GM18517 (cell line): Measurements from ENCODE around the gene TOLLIP.
A peak's percentile ranks its signal among the peaks of the same experiment; 100 is the strongest.

Source experiments
- ATAC-seq: cut with Tn5 transposase; IDR thresholded peaks from one replicate; pipeline ENCODE4 v1.9.1; 2021; ENCODE audit warnings: mild to moderate bottlenecking, moderate library complexity; ENCODE audit not compliant: unreplicated experiment

The TOLLIP gene

DNA sequence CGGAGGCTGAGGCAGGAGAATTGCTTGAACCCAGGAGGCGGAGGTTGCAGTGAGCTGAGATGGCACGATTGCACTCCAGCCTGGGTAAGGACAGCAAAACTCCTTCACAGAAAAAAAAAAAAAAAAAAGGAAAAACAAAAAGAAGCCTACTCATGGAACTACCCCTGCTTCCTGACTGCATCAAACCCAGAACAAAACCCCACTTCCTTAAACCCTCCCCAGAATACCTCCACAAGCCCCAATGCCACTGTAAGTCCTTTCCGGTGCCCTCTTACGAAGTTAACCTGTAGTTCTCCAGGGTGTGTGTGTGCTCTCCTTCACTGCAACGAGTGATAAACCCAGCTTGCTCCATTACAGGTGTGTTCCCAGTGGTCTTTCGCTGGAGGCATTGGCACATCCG lies 8.6 kb upstream of the TOLLIP start:
- ATAC-seq, result no peak

- ATAC-seq, result no peak
Measured at GRCh38 chr11:1317432-1317831, 8.0 kb upstream of the TOLLIP start.

- no peak for ATAC-seq
Measured at GRCh38 chr11:1310772-1311468, 1.5 kb upstream of the TOLLIP start.

- no peak for ATAC-seq
Measured at GRCh38 chr11:1310318-1310687, 871 bp upstream of the TOLLIP start.

GRCh38 chr11:1308743-1309497 lies 512 bp downstream of the TOLLIP start:
- peak; percentile 29 for ATAC-seq

- ATAC-seq, result no peak
Measured at GRCh38 chr11:1307998-1308742, 1.3 kb downstream of the TOLLIP start.

DNA sequence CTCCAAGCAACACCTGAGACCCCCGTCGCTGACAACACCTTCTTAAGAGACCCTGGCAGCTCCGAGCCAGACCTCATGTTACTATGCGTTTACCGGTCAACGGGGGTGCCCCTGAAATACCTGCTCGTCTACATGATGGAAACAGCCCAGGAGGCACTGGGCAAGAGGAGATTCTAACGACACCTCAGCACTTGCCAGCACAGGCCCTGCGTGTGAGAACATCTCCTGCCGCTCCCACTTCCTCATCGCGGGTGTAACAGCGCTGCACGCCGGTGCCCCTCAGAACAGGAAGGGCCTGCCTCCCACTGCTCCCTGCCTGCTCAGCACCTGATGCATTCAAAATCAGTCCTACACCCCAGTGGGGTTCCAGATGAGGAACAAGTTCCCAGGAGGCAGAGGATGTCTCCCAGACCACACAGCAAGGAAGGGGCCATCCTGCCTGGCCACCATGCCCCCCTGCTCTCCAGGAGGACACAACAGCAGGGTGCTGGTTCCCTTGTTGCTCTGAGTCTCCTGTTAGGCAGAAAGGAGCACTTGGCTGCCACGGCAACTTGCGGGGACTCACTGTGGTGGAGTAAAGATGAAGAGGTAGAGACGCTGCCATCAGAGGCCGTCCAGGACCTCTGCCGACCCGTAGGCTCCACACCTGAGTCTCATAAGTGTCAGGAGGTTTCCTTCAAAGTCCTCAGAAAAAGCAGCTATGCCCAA lies 2.1 kb downstream of the TOLLIP start:
- no peak for ATAC-seq

DNA sequence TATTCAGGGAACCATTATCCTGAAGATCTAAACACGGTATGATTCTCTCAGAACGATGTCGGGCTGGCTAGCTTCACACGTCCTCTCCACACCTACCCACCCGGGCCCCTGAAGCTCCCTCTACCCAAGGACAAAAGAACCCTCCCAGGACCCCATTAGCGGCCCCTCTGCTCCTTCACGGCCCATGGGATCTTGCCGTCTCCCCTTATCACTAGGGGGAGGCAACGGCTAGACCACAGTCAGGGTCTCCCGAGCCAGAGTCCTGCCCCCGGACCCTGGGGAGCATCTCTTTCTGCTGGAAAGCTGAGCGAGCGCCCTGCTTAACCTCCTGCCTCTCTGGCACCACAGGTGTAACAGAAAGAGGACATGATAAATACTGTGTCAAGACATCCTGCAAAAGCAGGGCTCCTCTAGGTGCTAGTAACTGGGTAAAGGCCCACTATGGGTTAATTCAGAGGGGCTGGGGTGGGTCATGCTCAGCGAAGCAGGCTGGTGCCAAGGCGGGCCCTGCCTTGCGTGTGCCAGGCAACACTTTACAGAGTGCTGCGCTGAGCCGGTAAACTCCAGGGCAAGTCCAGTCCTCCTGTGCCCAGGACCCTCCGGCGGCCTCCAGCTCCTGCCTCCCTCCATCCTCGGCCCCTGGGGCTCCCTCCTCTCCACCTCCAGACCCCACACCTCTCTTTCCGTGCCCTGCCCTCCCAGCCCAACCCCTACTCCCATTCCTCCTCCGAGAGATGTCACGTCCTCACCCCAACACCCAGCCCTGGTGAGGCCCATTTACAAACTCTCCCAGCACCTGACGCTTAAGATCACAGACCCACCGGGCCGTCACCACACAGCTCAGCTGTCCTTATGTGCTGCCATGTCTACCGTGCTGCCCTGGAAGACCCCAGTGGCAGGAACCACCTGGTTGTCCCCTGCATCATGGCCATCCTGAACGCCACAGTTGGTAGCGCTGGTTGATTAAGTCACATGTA lies 3.0 kb downstream of the TOLLIP start:
- no peak for ATAC-seq

- no peak for ATAC-seq
Measured at GRCh38 chr11:1305501-1306056, 3.9 kb downstream of the TOLLIP start.

DNA sequence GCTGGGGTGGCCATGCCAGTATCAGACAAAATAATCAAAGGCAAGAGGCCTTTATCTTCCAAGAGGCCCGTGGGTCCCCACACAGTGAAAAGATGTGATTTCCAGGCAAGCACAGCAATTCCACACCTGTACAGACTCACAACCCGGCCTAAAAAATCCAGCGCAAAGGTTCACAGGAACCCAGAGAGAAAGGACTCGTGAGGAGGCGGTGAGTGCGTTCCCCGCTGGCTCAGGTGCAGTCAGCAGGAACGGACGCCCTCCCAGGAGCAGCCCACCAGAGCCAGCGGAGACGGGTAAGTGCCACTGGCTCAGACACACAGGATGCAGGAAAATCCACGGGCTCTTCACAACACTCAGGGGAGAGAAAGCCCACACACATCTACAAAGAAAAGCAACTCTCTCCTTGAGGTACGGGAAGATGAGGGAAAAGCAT lies 4.4 kb downstream of the TOLLIP start:
- ATAC-seq, result no peak

DNA sequence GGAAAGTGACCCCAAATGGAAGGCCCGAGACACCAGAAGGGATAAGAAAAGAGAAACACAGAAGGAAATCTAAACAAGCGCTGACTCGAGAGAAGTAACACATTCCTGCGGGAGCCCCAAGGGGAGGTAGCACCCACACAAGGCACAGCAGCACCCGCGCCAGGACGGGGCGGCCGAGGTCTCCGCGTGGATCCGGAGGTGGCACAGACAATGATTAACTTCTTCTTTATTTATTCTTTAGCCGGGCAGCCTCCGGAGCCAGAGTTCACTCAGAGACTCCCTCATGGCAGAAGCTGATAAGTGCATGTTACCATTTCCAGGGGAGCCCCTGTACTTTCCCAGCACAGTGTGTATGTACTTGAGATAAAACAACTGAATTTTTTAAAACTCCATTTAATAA lies 5.1 kb downstream of the TOLLIP start:
- no peak for ATAC-seq

DNA sequence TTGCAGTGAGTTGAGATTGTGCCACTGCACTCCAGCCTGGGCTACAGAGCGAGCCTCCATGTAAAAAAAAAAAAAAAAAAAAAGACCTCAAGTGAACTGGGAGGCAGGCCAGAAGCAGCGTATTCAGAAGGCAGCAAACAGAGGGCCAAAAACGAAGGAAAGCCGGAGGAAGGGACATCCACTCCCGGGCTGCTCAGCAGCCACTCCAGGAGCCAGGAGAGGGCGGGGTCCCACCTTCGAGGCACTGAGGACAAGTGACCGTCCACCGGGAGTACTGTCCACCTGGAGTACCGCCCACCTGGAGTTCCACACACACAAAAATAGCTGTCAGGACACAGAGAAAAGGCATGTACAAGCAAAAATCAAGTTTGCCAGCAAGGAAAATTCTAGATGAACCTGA lies 5.5 kb downstream of the TOLLIP start:
- no peak for ATAC-seq

- ATAC-seq, result no peak
Measured at GRCh38 chr11:1303126-1303821, 6.2 kb downstream of the TOLLIP start.

GRCh38 chr11:1302461-1303125 lies 6.8 kb downstream of the TOLLIP start:
- ATAC-seq, result no peak

GRCh38 chr11:1302041-1302460 lies 7.4 kb downstream of the TOLLIP start:
- ATAC-seq, result no peak

DNA sequence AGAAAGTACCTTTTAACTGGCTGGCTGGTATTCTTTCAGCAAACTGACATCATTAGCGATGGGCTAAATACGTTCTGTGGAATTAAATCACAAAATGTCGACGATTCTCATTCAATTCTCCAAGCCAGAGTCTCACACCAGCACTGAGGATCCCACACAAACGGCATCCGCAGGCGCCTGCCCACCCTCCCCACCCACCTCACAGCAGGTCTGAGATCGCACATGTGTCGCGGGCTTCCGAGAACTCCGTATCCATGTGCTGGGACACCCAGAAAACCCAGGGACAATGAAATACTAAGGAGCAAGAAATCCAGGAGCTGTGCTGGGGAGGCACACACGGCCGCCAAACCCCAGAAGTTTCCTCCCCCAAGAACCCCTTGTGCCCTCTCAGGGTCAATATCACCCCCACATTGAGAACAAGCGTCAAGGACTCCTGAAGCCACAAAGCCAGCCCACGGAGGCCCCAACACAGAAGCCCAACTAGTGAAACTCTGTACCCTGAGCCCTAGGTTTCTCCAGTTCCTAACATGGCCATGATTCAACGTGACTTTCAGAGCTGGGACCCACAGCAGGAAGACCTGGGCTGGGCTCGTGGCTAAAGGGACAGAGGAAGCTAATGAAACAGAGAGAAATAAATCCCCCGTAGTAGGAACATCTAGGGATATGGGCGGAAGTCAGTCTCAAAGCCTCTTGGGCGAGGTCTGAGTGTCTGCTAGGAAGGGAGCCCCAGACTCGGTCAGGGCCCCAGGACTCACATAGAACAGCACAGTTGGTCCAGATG lies 8.0 kb downstream of the TOLLIP start:
- ATAC-seq, result no peak

DNA sequence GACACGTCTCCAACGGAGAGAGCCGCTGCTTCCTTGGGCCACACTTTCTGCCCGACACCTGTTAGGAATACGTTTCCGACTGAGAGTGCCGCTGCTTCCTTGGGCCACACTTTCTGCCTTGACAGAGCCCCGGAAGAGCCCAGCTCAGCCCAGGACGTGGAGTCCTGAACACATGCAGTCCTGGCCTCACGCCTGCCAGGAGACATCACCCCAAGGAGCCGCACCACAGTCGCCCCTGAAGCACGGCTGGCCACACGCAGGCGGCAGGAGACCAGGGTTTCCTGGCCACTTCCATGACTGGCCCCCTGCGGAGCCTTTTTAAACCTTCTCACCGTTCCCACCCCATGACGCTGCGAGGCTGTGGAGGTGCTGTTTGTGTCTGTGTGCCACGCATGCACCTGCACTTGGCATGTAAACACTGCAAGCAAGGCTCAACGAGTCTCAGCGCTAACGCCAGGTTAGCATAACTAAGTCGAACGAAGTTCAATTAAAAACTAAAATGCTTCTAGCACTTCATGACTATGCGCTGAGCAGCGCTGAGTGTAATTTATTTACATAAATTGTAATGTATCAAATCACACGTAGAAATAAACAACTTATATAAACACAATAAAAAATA lies 8.8 kb downstream of the TOLLIP start:
- ATAC-seq, result no peak
